H1 (cell line): ENCODE results near the gene DIAPH2.

Source experiments
- ASH2L ChIP-seq: fragments of 200-600, 300-600 bp; sonication (generic); IDR thresholded peaks from one replicate; pipeline ENCODE4 v1.7.1; 2017; ENCODE audit warnings: low read length
- ATF2 ChIP-seq: IDR thresholded peaks from 2 replicates; pipeline ENCODE4 v1.6.1; 2012; ENCODE audit warnings: low read length, inconsistent platforms
- CTCF ChIP-seq, 3 experiments: IDR thresholded peaks; 1 replicate in 2 of 3; 2 replicates in 1 of 3; pipeline versions ENCODE4 v1.5.1 to v1.6.1; 2011; ENCODE audit warnings: low read length in 3 of 3, mild to moderate bottlenecking in 3 of 3, inconsistent platforms in 2 of 3, low read depth in 1 of 3, moderate library complexity in 1 of 3; ENCODE audit not compliant: insufficient read depth in 1 of 3; ENCODE audit errors: control extremely low read depth in 1 of 3
- EP300 ChIP-seq, 2 experiments: IDR thresholded peaks; 1 replicate in 1 of 2; 2 replicates in 1 of 2; pipeline ENCODE4 v1.6.1; 2011 to 2012; ENCODE audit warnings: low read depth in 2 of 2, low read length in 2 of 2, mild to moderate bottlenecking in 2 of 2, borderline replicate concordance in 1 of 2, inconsistent platforms in 1 of 2, moderate library complexity in 1 of 2
- FOSL1 ChIP-seq: IDR thresholded peaks from 2 replicates; pipeline ENCODE4 v1.6.1; 2011; ENCODE audit warnings: mild to moderate bottlenecking, low read depth, low read length, moderate library complexity; ENCODE audit not compliant: insufficient read depth
- POLR2A ChIP-seq, 2 experiments: IDR thresholded peaks; 1 replicate in 1 of 2; 2 replicates in 1 of 2; pipeline ENCODE4 v1.6.1; 2011; ENCODE audit warnings: low read depth in 2 of 2, low read length in 2 of 2, mild to moderate bottlenecking in 2 of 2; ENCODE audit errors: control extremely low read depth in 1 of 2
- POLR2AphosphoS5 ChIP-seq: IDR thresholded peaks from 2 replicates; pipeline ENCODE4 v1.6.1; 2011; ENCODE audit warnings: low read depth, low read length
- SIN3A ChIP-seq, 2 experiments: IDR thresholded peaks in 1 of 2; conservative IDR thresholded peaks in 1 of 2; 2 replicates each; pipeline ENCODE4 v1.6.1; 2011 to 2012; ENCODE audit warnings: low read length in 2 of 2, improper control_type of control experiment in 1 of 2, low read depth in 1 of 2, mild to moderate bottlenecking in 1 of 2

- TF ChIP-seq EP300 (IDR thresholded peaks at IDR 0.05; ENCODE audit: borderline replicate concordance in 1 of 2, low read depth in 2 of 2, low read length in 2 of 2): no peak
- no peak for TF ChIP-seq ASH2L
- TF ChIP-seq SIN3A (conservative IDR thresholded peaks at IDR 0.05 in 1 of 2, IDR thresholded peaks at IDR 0.05 in 1 of 2; ENCODE audit: low read depth in 1 of 2, low read length in 2 of 2): no peak
- TF ChIP-seq POLR2AphosphoS5: no peak
- no peak for TF ChIP-seq CTCF (IDR thresholded peaks at IDR 0.05; ENCODE audit: control extremely low read depth in 1 of 3, insufficient read depth in 1 of 3, low read depth in 1 of 3, low read length in 3 of 3)
- no peak for TF ChIP-seq POLR2A (IDR thresholded peaks at IDR 0.05; ENCODE audit: control extremely low read depth in 1 of 2, low read depth in 2 of 2, low read length in 2 of 2)
- no peak for TF ChIP-seq FOSL1
- TF ChIP-seq ATF2: no peak
Measured at GRCh38 chrX:97155816-97156215, 471.2 kb downstream of the DIAPH2 start.
